ENCODE data around the gene SCYL3.

- TF ChIP-seq, protein P1, sequence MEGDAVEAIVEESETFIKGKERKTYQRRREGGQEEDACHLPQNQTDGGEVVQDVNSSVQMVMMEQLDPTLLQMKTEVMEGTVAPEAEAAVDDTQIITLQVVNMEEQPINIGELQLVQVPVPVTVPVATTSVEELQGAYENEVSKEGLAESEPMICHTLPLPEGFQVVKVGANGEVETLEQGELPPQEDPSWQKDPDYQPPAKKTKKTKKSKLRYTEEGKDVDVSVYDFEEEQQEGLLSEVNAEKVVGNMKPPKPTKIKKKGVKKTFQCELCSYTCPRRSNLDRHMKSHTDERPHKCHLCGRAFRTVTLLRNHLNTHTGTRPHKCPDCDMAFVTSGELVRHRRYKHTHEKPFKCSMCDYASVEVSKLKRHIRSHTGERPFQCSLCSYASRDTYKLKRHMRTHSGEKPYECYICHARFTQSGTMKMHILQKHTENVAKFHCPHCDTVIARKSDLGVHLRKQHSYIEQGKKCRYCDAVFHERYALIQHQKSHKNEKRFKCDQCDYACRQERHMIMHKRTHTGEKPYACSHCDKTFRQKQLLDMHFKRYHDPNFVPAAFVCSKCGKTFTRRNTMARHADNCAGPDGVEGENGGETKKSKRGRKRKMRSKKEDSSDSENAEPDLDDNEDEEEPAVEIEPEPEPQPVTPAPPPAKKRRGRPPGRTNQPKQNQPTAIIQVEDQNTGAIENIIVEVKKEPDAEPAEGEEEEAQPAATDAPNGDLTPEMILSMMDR (IDR thresholded peaks at IDR 0.05; ENCODE audit: low read depth, low read length) = no peak
- no peak for TF ChIP-seq POLR2A (IDR thresholded peaks at IDR 0.05; ENCODE audit: extremely low read depth, insufficient read length)
- no peak for TF ChIP-seq MAX (IDR thresholded peaks at IDR 0.05; ENCODE audit: low read depth, low read length)
- TF ChIP-seq MYC (IDR thresholded peaks at IDR 0.05; ENCODE audit: low read depth, low read length) = no peak
Observed at GRCh38 chr1:169884634-169885033, 9.1 kb downstream of the SCYL3 start.

Measured in NB4 (cell line).